RCC 7860 (cell line): ENCODE results near the gene POLR2J.
A peak's percentile ranks its signal among the peaks of the same experiment; 100 is the strongest.
"Not testable (repeated sequence)": the region's sequence is repeated elsewhere in the genome, so short reads cannot be mapped to it uniquely, and the experiment has no call there.

Experiments used
- DNase-seq: peaks from one replicate; pipeline ENCODE4 v3.0.0-alpha.2; 2015; ENCODE audit warnings: low spot score
- FAIRE-seq: peaks from 2 replicates; lab custom pipeline; 2012; peaks lifted over from hg19 to GRCh38; lab: Jason Lieb, UNC

POLR2J gene

DNA sequence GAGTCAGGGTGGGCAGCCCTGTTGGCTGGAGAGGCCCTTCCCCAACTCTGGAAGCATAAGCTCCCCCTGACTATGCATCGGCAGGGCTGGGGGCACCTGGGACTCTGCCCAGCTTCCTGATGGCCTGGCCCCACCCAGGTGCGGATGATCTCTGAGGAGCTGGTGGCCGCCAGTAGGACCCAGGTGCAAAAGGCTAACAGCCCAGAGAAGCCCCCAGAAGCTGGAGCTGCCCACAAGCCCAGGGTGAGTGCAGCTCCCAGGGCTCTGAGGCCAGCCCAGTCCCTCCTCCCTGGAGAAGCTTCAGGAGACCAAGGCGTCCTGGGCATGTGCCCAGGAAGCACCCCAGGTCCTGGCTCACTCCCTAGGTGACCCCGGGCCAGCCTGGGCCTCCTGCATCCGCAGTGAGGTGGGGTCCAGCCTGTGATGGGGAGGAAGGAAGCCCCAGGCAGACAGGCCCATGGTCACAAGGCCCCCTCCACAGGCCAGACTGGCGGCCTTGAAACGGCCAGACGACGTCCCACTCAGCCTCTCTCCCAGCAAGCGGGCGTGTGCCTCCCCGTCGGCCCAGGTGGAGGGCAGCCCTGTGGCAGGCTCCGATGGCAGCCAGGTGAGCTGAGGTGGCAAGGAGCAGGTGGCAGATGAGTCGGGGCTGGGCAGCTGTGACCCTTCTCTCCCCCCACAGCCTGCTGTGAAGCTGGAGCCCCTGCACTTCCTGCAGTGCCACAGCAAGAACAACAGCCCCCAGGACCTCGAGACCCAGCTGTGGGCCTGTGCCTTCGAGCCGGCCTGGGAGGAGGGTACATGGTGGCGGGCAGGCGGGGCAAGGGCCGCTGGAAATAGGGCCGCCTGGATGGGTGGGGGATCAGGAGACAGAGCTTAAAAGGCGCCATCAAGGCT is 10.9 kb downstream of the POLR2J start:
- DNase-seq, result no peak
- no peak for FAIRE-seq

DNA sequence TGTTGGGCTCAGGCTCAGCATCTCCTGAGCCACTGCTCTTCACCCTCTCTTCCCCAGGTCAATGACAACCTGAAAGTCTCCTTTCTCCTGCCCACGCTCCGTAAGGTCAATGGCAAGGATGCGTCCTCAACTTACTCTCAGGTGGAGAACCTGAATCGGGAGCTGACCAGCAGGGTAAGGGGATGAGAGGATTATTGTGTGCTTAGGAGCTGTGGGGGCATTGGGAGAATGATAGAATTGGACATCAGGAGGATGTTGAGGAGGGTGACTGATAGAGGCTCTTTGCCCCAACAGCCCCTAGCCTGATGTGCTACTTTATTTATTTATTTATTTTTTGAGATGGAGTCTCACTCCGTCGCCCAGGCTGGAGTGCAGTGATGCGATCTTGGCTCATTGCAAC is 12.6 kb downstream of the POLR2J start:
- DNase-seq (no peak), FAIRE-seq (no peak)

DNA sequence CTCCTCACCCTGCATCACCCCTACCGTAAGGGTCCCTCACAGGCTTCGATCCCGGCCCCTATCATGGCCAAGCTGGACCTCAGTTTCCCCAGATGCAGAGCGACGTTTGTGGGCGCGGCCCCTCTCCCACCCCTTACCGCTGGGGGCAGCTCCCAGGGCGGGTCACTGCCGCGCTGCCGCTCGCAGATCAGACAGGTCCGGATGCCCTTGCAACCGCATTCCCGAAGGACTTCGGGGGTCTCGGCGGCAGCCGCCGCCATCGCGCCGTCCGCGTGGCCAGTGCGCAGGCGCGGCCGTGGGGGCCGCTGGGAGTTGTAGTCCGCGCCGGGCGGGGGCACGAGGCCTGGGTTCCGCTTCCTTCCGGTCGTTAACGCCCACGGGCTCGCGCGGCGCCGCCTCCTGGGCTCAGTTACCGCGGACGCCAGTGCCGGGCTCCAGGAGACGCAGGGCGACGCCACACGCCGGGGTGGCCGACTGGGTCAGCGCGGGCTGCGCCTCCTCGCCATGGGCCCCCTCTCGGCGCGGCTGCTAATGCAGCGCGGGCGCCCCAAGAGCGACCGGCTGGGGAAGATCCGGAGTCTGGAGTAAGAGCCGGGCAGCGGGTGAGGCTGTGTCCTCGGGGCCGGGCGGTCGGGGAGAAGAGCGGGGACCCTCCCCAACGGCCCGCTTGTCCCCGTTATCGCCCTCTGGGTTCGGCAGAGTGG is 14.0 kb downstream of the POLR2J start, which contains the start of the genes ALKBH4 and LRWD1:
TSS of gene ALKBH4 (minus strand) at position 287 of the 704 bp plus-strand sequence. CDS start at position 260, 27 bp downstream.
TSS of gene LRWD1 (plus strand) at position 408 of the 704 bp plus-strand sequence. CDS start at position 505, 97 bp downstream.
- FAIRE-seq (no peak), DNase-seq (peak; percentile 88)

DNA sequence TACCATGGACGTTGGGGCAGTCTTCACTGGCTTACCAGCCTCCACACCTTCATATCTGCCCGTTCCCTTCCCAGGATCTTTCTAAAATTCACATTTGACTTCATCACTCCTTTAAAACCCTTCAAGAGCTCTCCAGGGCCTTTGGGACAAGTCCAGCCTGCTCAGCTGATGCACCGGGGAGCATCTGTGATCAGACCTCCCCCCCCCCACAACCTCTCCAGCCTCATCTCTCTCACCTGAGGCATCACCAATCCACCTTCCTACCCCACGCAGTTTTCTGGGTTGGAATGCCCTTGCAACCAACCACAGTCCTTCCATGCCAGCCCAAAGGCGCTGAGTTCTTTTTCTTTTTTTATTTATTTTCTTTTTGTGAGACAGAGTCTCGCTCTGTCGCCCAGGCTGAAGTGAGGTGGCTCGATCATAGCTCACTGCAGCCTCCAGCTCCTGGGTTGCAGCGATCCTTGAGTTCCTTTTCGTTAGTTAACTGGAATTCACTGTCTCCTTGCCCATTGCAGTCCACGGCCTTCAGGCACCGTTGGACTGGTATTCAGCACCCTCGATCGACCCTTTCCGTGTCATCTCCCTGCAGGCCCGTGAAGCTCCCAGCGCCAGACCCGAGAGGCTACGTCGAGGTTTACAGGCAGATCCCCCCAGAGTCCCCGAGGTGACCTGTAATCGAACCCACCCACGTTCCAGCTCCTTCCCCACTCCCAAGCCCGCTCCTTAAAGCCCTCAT is 14.7 kb downstream of the POLR2J start:
- FAIRE-seq, result no peak
- DNase-seq, result no peak

DNA sequence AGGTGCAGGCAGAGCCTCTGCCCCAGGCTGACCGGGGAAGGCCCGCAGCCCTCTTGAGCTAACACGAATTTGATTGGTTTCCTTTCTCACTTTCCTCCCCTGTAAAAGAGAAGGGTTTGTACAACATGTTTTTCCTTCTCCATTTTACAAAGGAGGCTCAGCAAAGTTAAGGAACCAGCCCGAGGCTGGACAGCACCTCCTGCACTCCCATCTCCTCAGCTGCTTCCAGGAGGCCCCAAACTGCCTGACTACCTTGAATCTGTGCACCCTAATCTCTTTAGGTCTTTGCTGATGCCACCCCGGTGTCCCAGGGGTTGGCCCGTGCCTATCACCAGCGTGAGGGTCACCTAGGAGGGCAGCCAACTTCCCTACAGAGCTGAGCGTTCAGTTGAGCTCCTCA is 18.3 kb downstream of the POLR2J start:
- no peak for FAIRE-seq
- no peak for DNase-seq

DNA sequence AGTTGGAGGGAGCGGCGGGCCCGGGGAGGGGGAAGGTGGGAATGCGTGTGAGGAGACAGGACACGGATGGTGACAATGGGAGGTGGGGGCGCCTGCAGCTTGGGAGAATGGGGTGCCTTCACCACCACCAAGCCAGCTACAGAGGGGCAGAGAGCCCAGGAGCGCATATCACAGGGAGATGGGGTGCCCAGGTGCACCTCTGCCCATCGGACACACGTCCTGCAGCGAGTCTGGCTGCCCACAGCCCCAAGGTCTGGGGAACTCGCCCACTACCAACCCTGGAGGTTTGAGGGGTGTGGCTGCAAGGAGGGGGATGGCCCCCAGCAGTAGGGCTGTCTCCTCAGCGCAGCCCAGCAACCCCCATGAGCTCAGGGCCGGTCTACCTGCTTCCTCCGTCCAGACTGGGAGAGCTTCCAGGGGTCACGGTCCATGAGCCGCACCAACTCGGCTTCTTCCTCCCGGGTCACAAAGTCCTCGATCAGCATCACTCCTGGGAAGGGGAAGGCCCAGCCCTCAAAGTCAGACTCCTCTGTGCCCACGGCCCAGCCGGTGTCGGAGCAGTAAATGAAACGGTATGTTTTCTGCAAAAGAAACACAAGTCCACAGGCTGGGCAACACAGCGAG is 19.4 kb downstream of the POLR2J start:
- FAIRE-seq, result no peak
- DNase-seq, result no peak

DNA sequence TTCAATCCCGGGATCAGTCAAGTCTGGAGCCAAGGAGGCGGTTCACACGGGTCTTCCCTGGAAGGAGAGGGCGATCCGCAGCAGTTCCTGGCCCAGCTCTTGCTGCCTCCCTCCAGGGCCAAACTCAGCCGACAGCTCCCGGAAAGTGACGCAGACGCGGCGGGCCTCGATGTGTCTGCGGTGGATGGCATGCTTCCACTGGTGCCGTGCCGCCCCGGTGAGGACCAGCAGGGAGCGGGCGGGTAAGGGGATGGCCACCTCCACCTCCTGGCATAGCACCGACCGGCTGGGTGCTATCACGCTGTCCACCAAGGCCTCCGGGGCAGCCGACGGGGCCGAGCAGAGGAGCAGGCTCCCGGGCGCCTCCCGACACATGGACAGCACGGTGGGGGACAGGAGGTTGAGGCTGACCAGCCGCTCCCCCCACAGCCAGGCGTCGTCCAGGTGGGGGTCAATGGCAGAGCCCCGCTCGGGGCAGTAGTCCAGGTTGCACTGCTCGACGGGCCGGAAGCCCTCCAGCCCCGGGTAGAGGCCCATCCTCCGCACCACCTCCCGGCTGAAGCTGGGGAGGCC is 21.3 kb downstream of the POLR2J start:
- DNase-seq (no peak), FAIRE-seq (no peak)

DNA sequence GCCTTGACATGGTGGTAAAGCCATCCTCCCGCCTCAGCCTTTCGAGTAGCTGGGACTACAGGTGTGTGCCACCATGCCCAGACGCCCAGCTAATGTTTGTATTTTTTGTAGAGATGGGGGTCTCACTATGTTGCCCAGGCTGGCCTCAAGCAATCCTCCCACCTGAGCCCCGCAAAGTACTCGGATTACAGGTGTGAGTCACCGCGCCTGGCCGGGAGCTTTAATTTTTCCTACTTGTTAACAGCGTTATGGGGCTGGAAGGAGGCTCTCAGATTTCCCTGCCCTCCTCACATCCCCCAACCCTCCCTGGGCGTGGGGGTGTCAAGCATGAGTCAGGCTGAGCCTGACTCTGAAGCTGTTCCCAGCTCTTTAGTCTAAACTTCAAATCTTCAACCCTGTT is 22.4 kb downstream of the POLR2J start:
- FAIRE-seq (no peak), DNase-seq (no peak)

DNA sequence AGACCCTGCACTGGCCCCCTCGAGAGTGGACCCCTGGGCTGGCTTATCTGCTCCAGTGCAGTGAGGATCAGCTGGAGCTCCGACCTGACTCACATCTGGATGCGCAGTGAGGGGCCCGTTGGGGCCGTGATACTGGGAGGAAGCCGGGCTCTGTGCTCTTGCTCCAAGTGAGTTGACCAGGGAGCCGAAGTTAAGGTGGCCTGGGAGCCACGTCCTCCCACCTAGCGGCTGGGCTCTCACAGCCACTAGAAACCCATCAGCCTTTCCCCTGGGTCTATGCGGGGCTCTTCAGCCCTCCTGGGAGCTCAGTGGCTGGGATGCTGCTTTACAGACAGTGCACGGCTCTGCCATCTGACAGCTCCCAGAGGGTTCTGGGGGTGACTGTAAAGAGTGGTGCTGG is 23.1 kb downstream of the POLR2J start:
- DNase-seq (no peak), FAIRE-seq (no peak)

DNA sequence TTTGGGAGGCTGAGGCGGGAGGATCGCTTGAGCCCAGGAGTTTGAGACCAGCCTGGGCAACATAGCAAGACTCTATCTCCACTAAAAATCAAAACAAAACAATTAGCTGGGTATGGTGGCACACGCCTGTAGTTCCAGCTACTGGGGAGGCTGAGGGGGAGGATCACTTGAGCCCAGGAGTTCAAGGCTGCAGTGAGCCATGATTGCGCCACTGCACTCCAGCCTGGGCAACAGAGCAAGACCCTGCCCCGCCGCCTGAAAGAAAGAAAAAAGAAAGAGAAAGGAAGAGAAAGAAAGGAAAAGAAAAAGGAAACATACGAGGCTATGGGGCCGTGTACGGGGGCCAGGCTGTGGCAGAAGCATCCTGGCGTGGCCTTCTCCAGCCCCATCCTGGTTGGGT is 23.8 kb downstream of the POLR2J start:
- not testable (repeated sequence) for DNase-seq, FAIRE-seq

DNA sequence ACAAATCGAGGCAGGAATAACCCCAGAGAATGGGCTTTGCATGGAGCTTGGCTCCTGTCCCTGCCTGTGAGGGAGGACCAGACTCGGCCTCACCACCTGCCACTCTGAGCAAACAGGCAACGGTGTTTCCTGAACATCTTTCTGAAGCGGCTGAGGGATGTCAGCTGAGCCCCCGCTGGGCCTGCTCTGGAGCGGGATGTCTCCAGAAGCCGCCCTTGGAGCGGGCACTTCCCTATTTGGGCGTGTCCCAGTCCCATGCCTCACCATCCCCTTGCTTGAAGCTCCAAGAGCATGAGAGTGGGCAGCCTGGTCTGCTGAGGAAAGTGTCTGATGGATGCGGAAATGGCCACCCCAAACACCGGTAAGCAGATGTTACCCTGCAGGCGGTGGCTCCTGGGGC is 24.3 kb downstream of the POLR2J start:
- FAIRE-seq, result no peak
- no peak for DNase-seq

DNA sequence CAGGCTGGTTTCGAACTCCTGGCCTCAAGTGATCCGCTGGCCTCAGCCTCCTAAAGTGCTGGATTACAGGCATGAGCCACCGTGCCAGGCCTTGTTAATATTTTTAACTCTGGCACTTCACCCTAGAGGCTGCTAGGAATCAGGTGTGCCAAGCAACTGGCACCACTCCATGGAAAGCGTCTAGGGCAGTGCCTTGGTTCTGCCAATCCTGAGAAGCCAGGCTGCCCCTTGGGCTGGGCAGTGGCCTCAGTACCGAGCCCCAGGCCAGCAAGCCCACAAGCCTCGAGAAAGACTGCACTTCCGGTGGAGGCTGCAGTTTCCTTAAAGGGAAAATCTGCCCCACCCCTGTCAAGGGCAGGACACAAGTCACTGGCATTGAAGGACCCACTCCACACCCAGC is 25.4 kb downstream of the POLR2J start:
- DNase-seq (no peak), FAIRE-seq (no peak)

DNA sequence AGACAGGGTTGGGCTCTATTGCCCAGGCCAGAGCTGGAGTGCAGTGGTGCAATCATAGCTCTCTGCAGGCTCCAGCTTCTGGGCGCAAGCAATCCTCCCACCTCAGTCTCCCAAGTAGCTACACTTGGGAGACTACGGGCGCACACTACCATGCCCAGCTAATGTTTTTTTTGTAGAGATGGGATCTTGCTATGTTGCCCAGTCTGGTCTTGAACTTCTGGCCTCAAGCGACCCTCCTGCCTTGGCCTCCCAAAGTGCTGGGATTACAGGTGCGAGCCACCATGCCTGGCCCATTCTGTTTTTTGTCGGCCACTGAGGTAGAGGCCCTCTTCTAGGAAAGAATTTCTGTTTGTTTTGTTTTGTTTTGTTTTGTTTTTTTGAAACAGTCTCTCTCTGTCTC is 26.3 kb downstream of the POLR2J start:
- FAIRE-seq (no peak), DNase-seq (no peak)

DNA sequence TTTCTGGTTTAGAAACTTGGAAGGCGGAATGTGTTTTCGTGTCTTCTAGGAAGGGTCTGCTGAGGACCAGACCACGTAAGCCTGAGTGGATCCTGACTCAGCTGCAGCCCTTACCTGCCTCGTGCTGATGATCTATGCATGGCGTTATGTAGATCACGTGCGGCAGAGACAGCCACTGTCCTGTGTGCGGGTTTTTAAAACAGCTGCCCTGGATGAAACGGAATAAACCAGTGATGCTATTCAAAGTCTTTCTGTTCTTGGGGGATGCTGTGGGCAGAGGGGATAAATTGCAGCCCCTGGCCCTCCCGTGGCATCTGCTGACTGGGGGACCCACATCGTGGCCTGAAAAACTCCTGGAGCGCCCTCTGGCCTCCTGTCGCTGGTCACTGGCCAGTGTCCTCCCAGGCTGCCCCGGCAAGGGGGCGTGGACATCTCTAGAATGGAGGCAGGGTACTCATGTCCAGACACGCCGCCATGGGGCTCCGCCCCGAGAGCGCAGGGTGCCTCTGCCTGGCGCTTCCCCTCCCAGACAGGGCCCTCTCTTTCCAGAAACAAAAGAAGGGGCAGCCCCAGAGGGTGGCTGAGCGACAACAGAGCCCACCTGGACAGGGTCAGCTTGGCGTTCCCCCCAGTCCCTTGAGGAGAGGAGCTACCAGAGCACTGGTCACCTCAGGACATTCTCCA is 27.2 kb downstream of the POLR2J start:
- DNase-seq, result no peak
- FAIRE-seq, result no peak

DNA sequence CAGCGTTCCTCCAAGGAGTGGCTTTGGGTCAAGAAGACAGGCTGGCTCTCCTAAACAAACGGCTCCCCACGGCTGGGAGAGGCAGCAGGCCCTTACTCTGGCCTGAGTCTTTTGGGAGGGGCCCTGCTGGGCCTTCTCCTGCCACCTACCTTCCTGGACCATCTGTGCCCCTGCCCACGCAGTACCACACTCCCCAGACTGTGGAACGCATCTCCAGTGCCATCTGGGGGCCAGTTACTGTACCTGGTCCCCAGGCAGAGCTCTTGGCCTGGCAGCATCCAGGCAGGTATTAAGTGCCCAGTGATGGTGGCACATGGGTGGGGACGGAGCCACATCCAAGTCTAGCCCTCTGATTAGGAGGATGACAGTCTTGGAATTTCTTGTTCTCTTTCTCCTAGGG is 28.5 kb downstream of the POLR2J start:
- DNase-seq (peak; percentile 26), FAIRE-seq (no peak)

DNA sequence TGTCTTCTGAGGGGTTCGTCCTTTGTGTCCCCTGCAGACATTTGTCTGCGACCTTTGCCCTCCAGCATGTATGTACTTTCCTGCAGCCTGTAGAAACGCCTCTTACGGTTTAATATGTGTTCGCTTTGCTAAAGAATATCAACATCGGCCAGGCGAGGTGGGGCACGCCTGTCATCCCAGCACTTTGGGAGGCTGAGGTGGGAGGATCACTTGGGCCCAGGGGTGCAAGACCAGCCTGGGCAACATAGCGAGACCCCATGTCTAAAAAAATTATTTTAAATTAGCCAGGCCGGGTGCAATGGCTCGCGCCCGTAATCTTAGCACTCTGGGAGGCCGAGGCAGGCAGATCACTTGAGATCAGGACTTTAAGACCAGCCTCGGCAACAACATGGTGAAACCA is 29.6 kb downstream of the POLR2J start:
- FAIRE-seq (no peak), DNase-seq (no peak)

DNA sequence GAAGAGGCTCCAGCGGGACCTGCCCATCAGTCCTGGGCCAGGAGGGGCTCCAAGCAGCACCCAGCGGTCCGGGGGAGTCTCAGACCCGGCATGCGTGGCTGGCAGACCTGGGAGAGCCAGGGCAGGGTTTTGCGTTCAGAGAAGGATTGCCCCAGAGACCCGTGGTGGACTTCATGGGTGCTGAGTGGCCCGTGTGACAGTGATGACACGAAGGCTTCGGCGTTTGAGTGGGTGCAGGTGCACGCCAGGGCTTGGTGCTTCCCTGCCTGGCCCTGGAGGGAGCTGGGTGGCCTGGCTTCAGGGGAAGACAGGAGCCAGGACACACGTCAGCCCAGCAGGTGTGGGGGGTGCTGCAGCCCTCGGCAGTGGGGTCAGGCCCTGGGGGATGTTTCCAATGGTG is 31.4 kb downstream of the POLR2J start:
- FAIRE-seq (no peak), DNase-seq (no peak)

DNA sequence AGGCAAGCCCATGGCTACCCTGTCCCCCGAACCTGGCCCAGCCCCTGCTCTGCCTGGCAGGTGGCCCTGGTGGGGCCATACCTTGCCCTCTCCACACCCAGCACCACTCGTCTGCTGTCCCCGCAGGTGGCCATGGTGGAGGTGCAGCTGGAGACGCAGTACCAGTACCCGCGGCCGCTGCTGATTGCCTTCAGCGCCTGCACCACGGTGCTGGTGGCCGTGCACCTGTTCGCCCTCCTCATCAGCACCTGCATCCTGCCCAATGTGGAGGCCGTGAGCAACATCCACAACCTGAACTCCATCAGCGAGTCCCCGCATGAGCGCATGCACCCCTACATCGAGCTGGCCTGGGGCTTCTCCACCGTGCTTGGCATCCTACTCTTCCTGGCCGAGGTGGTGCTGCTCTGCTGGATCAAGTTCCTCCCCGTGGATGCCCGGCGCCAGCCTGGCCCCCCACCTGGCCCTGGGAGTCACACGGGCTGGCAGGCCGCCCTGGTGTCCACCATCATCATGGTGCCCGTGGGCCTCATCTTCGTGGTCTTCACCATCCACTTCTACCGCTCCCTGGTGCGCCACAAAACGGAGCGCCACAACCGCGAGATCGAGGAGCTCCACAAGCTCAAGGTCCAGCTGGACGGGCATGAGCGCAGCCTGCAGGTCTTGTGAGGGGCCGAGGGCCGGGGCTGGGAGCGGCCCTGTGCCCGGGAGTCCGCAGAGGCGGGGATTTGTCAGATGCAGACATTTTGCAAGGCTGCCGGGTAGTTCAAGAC is 32.1 kb downstream of the POLR2J start:
- DNase-seq (no peak), FAIRE-seq (no peak)

DNA sequence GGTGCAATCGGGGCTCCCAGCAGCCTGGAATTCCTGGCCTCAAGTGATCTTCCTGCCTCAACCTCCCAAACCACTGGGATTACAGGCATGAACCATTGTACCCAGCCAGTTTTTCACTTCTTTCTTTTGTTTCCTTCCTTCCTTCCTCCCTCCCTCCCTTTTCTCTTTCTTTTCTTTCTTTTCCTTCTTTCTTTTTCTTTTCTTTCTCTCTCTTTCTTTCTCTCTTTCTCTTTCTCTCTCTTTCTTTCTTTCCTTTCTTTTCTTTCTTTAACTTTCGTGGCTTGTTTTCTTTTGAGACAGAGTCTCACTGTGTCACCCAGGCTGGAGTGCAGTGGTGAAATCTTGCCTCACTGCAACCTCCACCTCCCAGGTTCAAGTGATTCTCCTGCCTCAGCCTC is 33.0 kb downstream of the POLR2J start:
- FAIRE-seq (no peak), DNase-seq (no peak)
